ENCODE results near the gene STAG2.

STAG2 gene

GRCh38 chrX:124015721-124016120 is 54.2 kb downstream of the STAG2 start:
- Histone ChIP-seq H3K27me3 (ENCODE audit: control insufficient read depth in 1 of 2, insufficient read depth in 1 of 2, low read length in 2 of 2) (no peaks in the 10 kb centered on the region), H3K4me2 (ENCODE audit: low read length, poor library complexity, severe bottlenecking) (no peak overlapping the region), H3K14ac (ENCODE audit: low read length in 2 of 2) (no peak overlapping the region), H2BK120ac (ENCODE audit: low read depth, low read length) (no peak overlapping the region), H3K79me1 (replicated peaks; ENCODE audit: low read length, poor library complexity, severe bottlenecking) (no peaks in the 10 kb centered on the region), H2BK15ac (ENCODE audit: low read depth, poor library complexity, severe bottlenecking) (no peak overlapping the region), H3K9me3 (ENCODE audit: control insufficient read depth, low read length) (no peaks in the 10 kb centered on the region), H3K18ac (ENCODE audit: low read depth in 1 of 2, low read length in 2 of 2) (no peak overlapping the region), H3K23ac (ENCODE audit: low read length in 2 of 2) (no peak overlapping the region), H2AFZ (ENCODE audit: low read depth, low read length) (no peak overlapping the region), H3K9ac (ENCODE audit: low read length) (no peak overlapping the region), H4K91ac (ENCODE audit: low read length) (no peak overlapping the region), H2BK5ac (ENCODE audit: low read depth, low read length, poor library complexity, severe bottlenecking) (no peak overlapping the region), H3K27ac (ENCODE audit: low read length, poor library complexity, severe bottlenecking) (no peak overlapping the region), H3K4me3 (ENCODE audit: insufficient read depth in 1 of 2, low read depth in 1 of 2, low read length in 2 of 2) (no peak overlapping the region), H4K8ac (ENCODE audit: low read length) (no peak overlapping the region), H3K4ac (ENCODE audit: low read depth in 1 of 2, low read length in 2 of 2) (no peak overlapping the region), H2AK5ac (ENCODE audit: low read length, severe bottlenecking) (no peak overlapping the region), H2BK12ac (ENCODE audit: low read length in 2 of 2) (no peak overlapping the region), H3K36me3 (ENCODE audit: control insufficient read depth in 1 of 2, insufficient read depth in 2 of 2, low read depth in 1 of 2, low read length in 2 of 2) (no peaks in the 10 kb centered on the region), H3K4me1 (ENCODE audit: control insufficient read depth, insufficient read depth, low read depth, low read length) (no peaks in the 10 kb centered on the region)
- DNase-seq, result no peak
- WGBS, result no CpG with 5 or more reads among the region's 1 CpG

GRCh38 chrX:124016825-124017224 is 55.3 kb downstream of the STAG2 start:
- no peaks in the 10 kb centered on the region for H3K4me1 ChIP-seq (ENCODE audit: control insufficient read depth, insufficient read depth, low read depth, low read length)
- H2BK120ac ChIP-seq (ENCODE audit: low read depth, low read length), result no peak overlapping the region
- H3K27ac ChIP-seq (ENCODE audit: low read length, poor library complexity, severe bottlenecking), result no peak overlapping the region
- no peak overlapping the region for H3K18ac ChIP-seq (ENCODE audit: low read depth in 1 of 2, low read length in 2 of 2)
- no peak overlapping the region for H4K8ac ChIP-seq (ENCODE audit: low read length)
- no peak overlapping the region for H2AK5ac ChIP-seq (ENCODE audit: low read length, severe bottlenecking)
- H3K36me3 ChIP-seq (ENCODE audit: control insufficient read depth in 1 of 2, insufficient read depth in 2 of 2, low read depth in 1 of 2, low read length in 2 of 2), result no peaks in the 10 kb centered on the region
- H2BK12ac ChIP-seq (ENCODE audit: low read length in 2 of 2), result no peak overlapping the region
- H2BK5ac ChIP-seq (ENCODE audit: low read depth, low read length, poor library complexity, severe bottlenecking), result no peak overlapping the region
- no peak overlapping the region for H2BK15ac ChIP-seq (ENCODE audit: low read depth, poor library complexity, severe bottlenecking)
- no peak for DNase-seq
- H3K4me2 ChIP-seq (ENCODE audit: low read length, poor library complexity, severe bottlenecking), result no peak overlapping the region
- H3K9me3 ChIP-seq (ENCODE audit: control insufficient read depth, low read length), result no peaks in the 10 kb centered on the region
- no peak overlapping the region for H3K23ac ChIP-seq (ENCODE audit: low read length in 2 of 2)
- no peak overlapping the region for H3K9ac ChIP-seq (ENCODE audit: low read length)
- H4K91ac ChIP-seq (ENCODE audit: low read length), result no peak overlapping the region
- no peak overlapping the region for H3K14ac ChIP-seq (ENCODE audit: low read length in 2 of 2)
- no peak overlapping the region for H2AFZ ChIP-seq (ENCODE audit: low read depth, low read length)
- H3K4ac ChIP-seq (ENCODE audit: low read depth in 1 of 2, low read length in 2 of 2), result no peak overlapping the region
- 100% methylated on average over 1 of the region's 1 CpG for WGBS
- no peaks in the 10 kb centered on the region for H3K27me3 ChIP-seq (ENCODE audit: control insufficient read depth in 1 of 2, insufficient read depth in 1 of 2, low read length in 2 of 2)
- H3K79me1 ChIP-seq (replicated peaks; ENCODE audit: low read length, poor library complexity, severe bottlenecking), result no peaks in the 10 kb centered on the region
- no peak overlapping the region for H3K4me3 ChIP-seq (ENCODE audit: insufficient read depth in 1 of 2, low read depth in 1 of 2, low read length in 2 of 2)

GRCh38 chrX:124018023-124018422 is 56.5 kb downstream of the STAG2 start:
- no peak overlapping the region for H3K4me3 ChIP-seq (ENCODE audit: insufficient read depth in 1 of 2, low read depth in 1 of 2, low read length in 2 of 2)
- no peak overlapping the region for H2BK5ac ChIP-seq (ENCODE audit: low read depth, low read length, poor library complexity, severe bottlenecking)
- no peaks in the 10 kb centered on the region for H3K27me3 ChIP-seq (ENCODE audit: control insufficient read depth in 1 of 2, insufficient read depth in 1 of 2, low read length in 2 of 2)
- no peaks in the 10 kb centered on the region for H3K36me3 ChIP-seq (ENCODE audit: control insufficient read depth in 1 of 2, insufficient read depth in 2 of 2, low read depth in 1 of 2, low read length in 2 of 2)
- no peak overlapping the region for H3K9ac ChIP-seq (ENCODE audit: low read length)
- H3K4me2 ChIP-seq (ENCODE audit: low read length, poor library complexity, severe bottlenecking), result no peak overlapping the region
- H2AK5ac ChIP-seq (ENCODE audit: low read length, severe bottlenecking), result no peak overlapping the region
- H3K79me1 ChIP-seq (replicated peaks; ENCODE audit: low read length, poor library complexity, severe bottlenecking), result no peaks in the 10 kb centered on the region
- no peak overlapping the region for H3K4ac ChIP-seq (ENCODE audit: low read depth in 1 of 2, low read length in 2 of 2)
- peak; percentile 8 for DNase-seq
- no peak overlapping the region for H3K23ac ChIP-seq (ENCODE audit: low read length in 2 of 2)
- WGBS, result 100% methylated on average over 1 of the region's 1 CpG
- no peak overlapping the region for H3K14ac ChIP-seq (ENCODE audit: low read length in 2 of 2)
- no peaks in the 10 kb centered on the region for H3K9me3 ChIP-seq (ENCODE audit: control insufficient read depth, low read length)
- no peak overlapping the region for H4K91ac ChIP-seq (ENCODE audit: low read length)
- H2BK120ac ChIP-seq (ENCODE audit: low read depth, low read length), result no peak overlapping the region
- no peak overlapping the region for H2BK12ac ChIP-seq (ENCODE audit: low read length in 2 of 2)
- no peak overlapping the region for H3K27ac ChIP-seq (ENCODE audit: low read length, poor library complexity, severe bottlenecking)
- no peak overlapping the region for H3K18ac ChIP-seq (ENCODE audit: low read depth in 1 of 2, low read length in 2 of 2)
- no peak overlapping the region for H2BK15ac ChIP-seq (ENCODE audit: low read depth, poor library complexity, severe bottlenecking)
- no peaks in the 10 kb centered on the region for H3K4me1 ChIP-seq (ENCODE audit: control insufficient read depth, insufficient read depth, low read depth, low read length)
- no peak overlapping the region for H2AFZ ChIP-seq (ENCODE audit: low read depth, low read length)
- H4K8ac ChIP-seq (ENCODE audit: low read length), result no peak overlapping the region

- no peak overlapping the region for H2AFZ ChIP-seq (ENCODE audit: low read depth, low read length)
- H4K91ac ChIP-seq (ENCODE audit: low read length), result no peak overlapping the region
- no peak overlapping the region for H2AK5ac ChIP-seq (ENCODE audit: low read length, severe bottlenecking)
- H3K9me3 ChIP-seq (ENCODE audit: control insufficient read depth, low read length), result no peaks in the 10 kb centered on the region
- no peak overlapping the region for H3K18ac ChIP-seq (ENCODE audit: low read depth in 1 of 2, low read length in 2 of 2)
- no peaks in the 10 kb centered on the region for H3K79me1 ChIP-seq (replicated peaks; ENCODE audit: low read length, poor library complexity, severe bottlenecking)
- H3K9ac ChIP-seq (ENCODE audit: low read length), result peak overlapping the region; percentile 33
- peak; percentile 53 for DNase-seq
- no peak overlapping the region for H2BK12ac ChIP-seq (ENCODE audit: low read length in 2 of 2)
- H4K8ac ChIP-seq (ENCODE audit: low read length), result no peak overlapping the region
- no peak overlapping the region for H2BK120ac ChIP-seq (ENCODE audit: low read depth, low read length)
- H3K4ac ChIP-seq (ENCODE audit: low read depth in 1 of 2, low read length in 2 of 2), result no peak overlapping the region
- no peak overlapping the region for H3K14ac ChIP-seq (ENCODE audit: low read length in 2 of 2)
- H2BK5ac ChIP-seq (ENCODE audit: low read depth, low read length, poor library complexity, severe bottlenecking), result no peak overlapping the region
- no peaks in the 10 kb centered on the region for H3K4me1 ChIP-seq (ENCODE audit: control insufficient read depth, insufficient read depth, low read depth, low read length)
- no peak overlapping the region for H3K4me3 ChIP-seq (ENCODE audit: insufficient read depth in 1 of 2, low read depth in 1 of 2, low read length in 2 of 2)
- H3K36me3 ChIP-seq (ENCODE audit: control insufficient read depth in 1 of 2, insufficient read depth in 2 of 2, low read depth in 1 of 2, low read length in 2 of 2), result peaks cover 0 to 7% of the 10 kb centered on the region in 2 experiments
- 93% methylated on average over 1 of the region's 3 CpGs for WGBS
- no peak overlapping the region for H3K27ac ChIP-seq (ENCODE audit: low read length, poor library complexity, severe bottlenecking)
- no peak overlapping the region for H3K23ac ChIP-seq (ENCODE audit: low read length in 2 of 2)
- no peak overlapping the region for H2BK15ac ChIP-seq (ENCODE audit: low read depth, poor library complexity, severe bottlenecking)
- H3K27me3 ChIP-seq (ENCODE audit: control insufficient read depth in 1 of 2, insufficient read depth in 1 of 2, low read length in 2 of 2), result no peaks in the 10 kb centered on the region
- H3K4me2 ChIP-seq (ENCODE audit: low read length, poor library complexity, severe bottlenecking), result no peak overlapping the region
Measured at GRCh38 chrX:124023838-124024238, 62.3 kb downstream of the STAG2 start.

Measured in mesenchymal stem cell (in vitro differentiated cells and primary cell).